Hepatocyte (in vitro differentiated cells): Measurements from ENCODE around the gene OR11H7. TPM values are rescaled to one million over a fixed set of nuclear protein-coding genes. Genes with fewer than 3 reads are reported as not detected.

Source experiments
- DNase-seq: peaks from one replicate; pipeline ENCODE4 v3.0.0-alpha.2; 2016; ENCODE audit warnings: low spot score
- H2AFZ ChIP-seq: fragments of 200-600 bp; sonication (generic); 2 replicates; pipeline ENCODE4 v1.6.0; 2016; ENCODE audit warnings: antibody characterized with exemption, mild to moderate bottlenecking
- H3K27ac ChIP-seq: fragments of 200-600 bp; sonication (generic); 2 replicates; pipeline ENCODE4 v1.5.1; 2016; ENCODE audit warnings: mild to moderate bottlenecking
- H3K27me3 ChIP-seq: fragments of 200-600 bp; sonication (generic); 2 replicates; pipeline ENCODE4 v1.6.1; 2016
- H3K36me3 ChIP-seq: fragments of 200-600 bp; sonication (generic); replicated peaks from 2 replicates; pipeline ENCODE4 v1.5.1; 2016; ENCODE audit warnings: low read depth; ENCODE audit not compliant: insufficient read depth
- H3K4me1 ChIP-seq: fragments of 200-600 bp; sonication (generic); 2 replicates; pipeline ENCODE4 v1.5.1; 2016; ENCODE audit warnings: mild to moderate bottlenecking, moderate library complexity; ENCODE audit not compliant: insufficient read depth
- H3K4me2 ChIP-seq: fragments of 200-600 bp; sonication (generic); 2 replicates; pipeline ENCODE4 v1.6.0; 2016
- H3K4me3 ChIP-seq: fragments of 200-600 bp; sonication (generic); 2 replicates; pipeline ENCODE4 v1.5.1; 2016; ENCODE audit warnings: mild to moderate bottlenecking
- H3K79me2 ChIP-seq: fragments of 200-600 bp; sonication (generic); 2 replicates; pipeline ENCODE4 v1.6.0; 2017; ENCODE audit warnings: mild to moderate bottlenecking
- H3K9me2 ChIP-seq: fragments of 200-600 bp; sonication (generic); replicated peaks from 2 replicates; pipeline ENCODE4 v1.6.0; 2017; ENCODE audit warnings: mild to moderate bottlenecking; ENCODE audit not compliant: insufficient read depth
- H3K9me3 ChIP-seq: fragments of 200-600 bp; sonication (generic); 2 replicates; pipeline ENCODE4 v1.5.1; 2016; ENCODE audit warnings: low read depth, mild to moderate bottlenecking
- H4K20me1 ChIP-seq: fragments of 200-600 bp; sonication (generic); 2 replicates; pipeline ENCODE4 v1.6.0; 2016; ENCODE audit warnings: mild to moderate bottlenecking; ENCODE audit not compliant: insufficient read depth, poor library complexity, severe bottlenecking
- EZH2 ChIP-seq: fragments of 200-600 bp; sonication (generic); IDR thresholded peaks from 2 replicates; pipeline ENCODE4 v1.6.1; 2016; ENCODE audit warnings: antibody characterized with exemption, mild to moderate bottlenecking, borderline replicate concordance
- EZH2phosphoT487 ChIP-seq: fragments of 200-600 bp; sonication (generic); IDR thresholded peaks from one replicate; pipeline ENCODE4 v1.6.1; 2018; ENCODE audit warnings: antibody characterized with exemption, mild to moderate bottlenecking, low read depth, moderate library complexity; ENCODE audit not compliant: unreplicated experiment, severe bottlenecking
- WGBS: methylation state at CpG from one replicate; pipeline ENCODE4 v1.1.6; 2016; ENCODE audit warnings: low lambda C conversion rate; ENCODE audit errors: missing lambda C conversion rate; 5-methylcytosine and 5-hydroxymethylcytosine counted together
- polyA plus RNA-seq: library from polyadenylated mRNA; unstranded; fragments of >200 nt; fragmentation: Nextera tagmentation; extraction: Ambion mirVana; gene quantifications from 2 replicates; pipeline ENCODE4 v1.2.1, GENCODE V29; 2016
- total RNA-seq: library from RNA; depleted of rRNA; stranded (reverse); fragments of >200 nt; gene quantifications from 2 replicates; pipeline ENCODE4 v1.2.3, GENCODE V29; 2014
- TF ChIP-seq, protein P1 (sequence below): fragments of 200-600 bp; sonication (generic); IDR thresholded peaks from 2 replicates; pipeline ENCODE4 v1.5.1; 2016; ENCODE audit warnings: antibody characterized with exemption, mild to moderate bottlenecking; ENCODE audit not compliant: poor library complexity

The OR11H7 gene
- total and polyA plus RNA-seq, 2 experiments from 2014 or later = not detected

GRCh38 chr14:20195911-20196310 lies 32.9 kb upstream of the OR11H7 start:
- no peak for DNase-seq
- Histone ChIP-seq H3K79me2 (no peaks in the 10 kb centered on the region), H2AFZ (no peak overlapping the region), H3K27me3 (no peaks in the 10 kb centered on the region), H3K4me2 (no peak overlapping the region), H3K4me1 (no peaks in the 10 kb centered on the region), H4K20me1 (no peaks in the 10 kb centered on the region), H3K27ac (no peak overlapping the region), H3K36me3 (no peaks in the 10 kb centered on the region), H3K4me3 (no peak overlapping the region), H3K9me2 (no peaks in the 10 kb centered on the region), H3K9me3 (no peaks in the 10 kb centered on the region)
- no peak for TF ChIP-seq EZH2
- WGBS = 35% methylated on average over 2 of the region's 2 CpGs

GRCh38 chr14:20197459-20197858 lies 31.3 kb upstream of the OR11H7 start:
- Histone ChIP-seq H3K4me2 (no peak overlapping the region), H3K9me3 (no peaks in the 10 kb centered on the region)
- 73% methylated on average over 5 of the region's 6 CpGs for WGBS

GRCh38 chr14:20198991-20199390 lies 29.8 kb upstream of the OR11H7 start:
- Histone ChIP-seq H3K27ac (no peak overlapping the region), H3K4me3 (no peak overlapping the region), H3K36me3 (no peaks in the 10 kb centered on the region), H3K27me3 (no peaks in the 10 kb centered on the region), H3K9me3 (no peaks in the 10 kb centered on the region), H4K20me1 (no peaks in the 10 kb centered on the region), H2AFZ (no peak overlapping the region), H3K4me2 (no peak overlapping the region), H3K4me1 (no peaks in the 10 kb centered on the region), H3K9me2 (no peaks in the 10 kb centered on the region), H3K79me2 (no peaks in the 10 kb centered on the region)
- 51% methylated on average over 5 of the region's 5 CpGs for WGBS
- TF ChIP-seq EZH2phosphoT487 = no peak
- no peak for TF ChIP-seq EZH2
- TF ChIP-seq, protein P1, sequence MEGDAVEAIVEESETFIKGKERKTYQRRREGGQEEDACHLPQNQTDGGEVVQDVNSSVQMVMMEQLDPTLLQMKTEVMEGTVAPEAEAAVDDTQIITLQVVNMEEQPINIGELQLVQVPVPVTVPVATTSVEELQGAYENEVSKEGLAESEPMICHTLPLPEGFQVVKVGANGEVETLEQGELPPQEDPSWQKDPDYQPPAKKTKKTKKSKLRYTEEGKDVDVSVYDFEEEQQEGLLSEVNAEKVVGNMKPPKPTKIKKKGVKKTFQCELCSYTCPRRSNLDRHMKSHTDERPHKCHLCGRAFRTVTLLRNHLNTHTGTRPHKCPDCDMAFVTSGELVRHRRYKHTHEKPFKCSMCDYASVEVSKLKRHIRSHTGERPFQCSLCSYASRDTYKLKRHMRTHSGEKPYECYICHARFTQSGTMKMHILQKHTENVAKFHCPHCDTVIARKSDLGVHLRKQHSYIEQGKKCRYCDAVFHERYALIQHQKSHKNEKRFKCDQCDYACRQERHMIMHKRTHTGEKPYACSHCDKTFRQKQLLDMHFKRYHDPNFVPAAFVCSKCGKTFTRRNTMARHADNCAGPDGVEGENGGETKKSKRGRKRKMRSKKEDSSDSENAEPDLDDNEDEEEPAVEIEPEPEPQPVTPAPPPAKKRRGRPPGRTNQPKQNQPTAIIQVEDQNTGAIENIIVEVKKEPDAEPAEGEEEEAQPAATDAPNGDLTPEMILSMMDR = no peak
- DNase-seq = no peak

More at GRCh38 chr14:20197459-20197858, 31.3 kb upstream of the OR11H7 start:
- no peaks in the 10 kb centered on the region for H3K27me3 ChIP-seq
- DNase-seq = no peak
- H3K79me2 ChIP-seq = no peaks in the 10 kb centered on the region
- H3K9me2 ChIP-seq = no peaks in the 10 kb centered on the region
- no peak overlapping the region for H2AFZ ChIP-seq
- H3K27ac ChIP-seq = no peak overlapping the region
- TF ChIP-seq EZH2phosphoT487 = no peak
- no peak for TF ChIP-seq EZH2
- TF ChIP-seq, protein P1 = no peak
- no peaks in the 10 kb centered on the region for H3K4me1 ChIP-seq
- no peaks in the 10 kb centered on the region for H3K36me3 ChIP-seq
- H4K20me1 ChIP-seq = no peaks in the 10 kb centered on the region
- H3K4me3 ChIP-seq = no peak overlapping the region

GRCh38 chr14:20204721-20205120 lies 24.1 kb upstream of the OR11H7 start:
- no peaks in the 10 kb centered on the region for H3K9me2 ChIP-seq
- no peaks in the 10 kb centered on the region for H4K20me1 ChIP-seq
- H3K4me1 ChIP-seq = no peaks in the 10 kb centered on the region
- H2AFZ ChIP-seq = no peak overlapping the region
- H3K27ac ChIP-seq = no peak overlapping the region
- 47% methylated on average over 3 of the region's 3 CpGs for WGBS
- DNase-seq = no peak
- no peak overlapping the region for H3K4me3 ChIP-seq
- TF ChIP-seq EZH2 = no peak
- TF ChIP-seq EZH2phosphoT487 = no peak
- TF ChIP-seq, protein P1 = no peak
- no peaks in the 10 kb centered on the region for H3K36me3 ChIP-seq
- H3K9me3 ChIP-seq = peaks cover 3% of the 10 kb centered on the region
- no peak overlapping the region for H3K4me2 ChIP-seq
- H3K79me2 ChIP-seq = no peaks in the 10 kb centered on the region
- H3K27me3 ChIP-seq = no peaks in the 10 kb centered on the region
